ENCODE measurements around the gene NDUFS8.

- no peak for TF ChIP-seq CTCF (IDR thresholded peaks at IDR 0.05)
- TF ChIP-seq EZH2 (IDR thresholded peaks at IDR 0.05; ENCODE audit: borderline replicate concordance, insufficient read depth, low read depth, low read length, poor library complexity, severe bottlenecking), result no peak
Observed at GRCh38 chr11:68080860-68081259, 50.4 kb downstream of the NDUFS8 start.

All from B cell (primary cell).